Anterior cingulate cortex (tissue), 58 donors: ENCODE results near the gene FXYD6.
"Not testable (repeated sequence)": the region's sequence is repeated elsewhere in the genome, so short reads cannot be mapped to it uniquely, and the experiment has no call there.

ENCODE experiments used
- DNase-seq, 58 donors: peaks; one replicate each; lab custom pipeline; 2025; lab: John Stamatoyannopoulos, UW

Gene FXYD6

DNA sequence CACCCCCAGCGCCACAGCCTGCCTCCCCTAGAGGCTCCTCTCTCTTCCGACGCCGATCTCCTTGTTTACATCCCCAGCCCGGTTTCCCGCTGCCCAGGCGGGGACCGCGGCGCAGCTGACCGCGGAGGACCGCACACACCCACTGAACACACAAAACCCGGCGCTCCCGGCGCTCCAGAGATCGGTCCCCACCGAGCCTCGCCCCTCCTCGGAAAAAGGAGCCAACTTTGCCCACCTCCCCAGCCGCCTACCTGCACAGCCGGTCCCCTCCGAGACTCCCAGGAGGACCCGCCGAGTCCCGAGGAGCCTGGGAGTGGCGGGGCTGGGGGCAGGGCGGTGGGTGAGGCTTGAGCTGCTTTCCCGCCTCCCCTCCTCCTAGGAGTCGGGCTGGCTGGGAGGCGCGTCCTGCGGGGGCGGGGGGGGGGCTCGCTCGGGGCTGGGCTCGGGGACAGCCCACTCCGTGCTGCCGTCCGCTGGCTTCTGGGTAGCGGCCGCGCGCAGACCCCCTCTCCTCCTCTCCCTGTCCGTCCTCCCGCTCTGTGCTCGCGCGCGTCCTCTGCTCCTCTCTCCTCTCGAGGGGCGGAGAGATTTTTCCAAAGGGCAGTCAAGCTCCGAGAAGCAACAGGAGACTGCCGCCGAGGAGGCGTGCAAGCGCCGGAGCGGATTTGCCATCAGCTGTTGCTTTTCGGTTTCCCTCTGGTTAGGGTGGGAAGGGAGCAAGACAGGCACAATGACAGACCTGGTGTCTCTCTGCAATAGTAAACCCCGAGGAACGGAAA, at the start of gene FXYD6:
FXYD6 (minus strand) TSS at position 318 of the 779 bp plus-strand sequence. CDS start 33,882 bp downstream, outside the sequence.
- peak in 48 of 58 donors; percentile 24 to 88 (median 60) for DNase-seq

DNA sequence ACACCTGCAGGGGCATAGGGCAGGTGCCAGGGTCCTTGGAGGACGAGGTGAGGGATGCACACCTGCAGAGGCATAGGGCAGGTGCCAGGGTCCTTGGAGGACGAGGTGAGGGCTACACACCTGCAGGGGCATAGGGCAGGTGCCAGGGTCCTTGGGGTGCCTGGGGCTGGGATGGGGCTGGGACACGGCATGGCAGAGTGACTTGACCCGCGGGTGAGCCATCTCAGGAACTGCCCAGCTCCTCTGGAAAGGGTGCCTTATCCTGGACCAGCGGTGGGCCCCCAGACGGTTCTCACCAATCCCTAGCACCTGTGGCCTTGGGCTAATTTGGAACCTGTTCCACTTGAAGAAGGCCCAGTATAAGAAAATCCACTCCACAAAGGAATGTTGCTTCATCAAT, 49.7 kb upstream of the FXYD6 start:
- DNase-seq, result not testable (repeated sequence)

DNA sequence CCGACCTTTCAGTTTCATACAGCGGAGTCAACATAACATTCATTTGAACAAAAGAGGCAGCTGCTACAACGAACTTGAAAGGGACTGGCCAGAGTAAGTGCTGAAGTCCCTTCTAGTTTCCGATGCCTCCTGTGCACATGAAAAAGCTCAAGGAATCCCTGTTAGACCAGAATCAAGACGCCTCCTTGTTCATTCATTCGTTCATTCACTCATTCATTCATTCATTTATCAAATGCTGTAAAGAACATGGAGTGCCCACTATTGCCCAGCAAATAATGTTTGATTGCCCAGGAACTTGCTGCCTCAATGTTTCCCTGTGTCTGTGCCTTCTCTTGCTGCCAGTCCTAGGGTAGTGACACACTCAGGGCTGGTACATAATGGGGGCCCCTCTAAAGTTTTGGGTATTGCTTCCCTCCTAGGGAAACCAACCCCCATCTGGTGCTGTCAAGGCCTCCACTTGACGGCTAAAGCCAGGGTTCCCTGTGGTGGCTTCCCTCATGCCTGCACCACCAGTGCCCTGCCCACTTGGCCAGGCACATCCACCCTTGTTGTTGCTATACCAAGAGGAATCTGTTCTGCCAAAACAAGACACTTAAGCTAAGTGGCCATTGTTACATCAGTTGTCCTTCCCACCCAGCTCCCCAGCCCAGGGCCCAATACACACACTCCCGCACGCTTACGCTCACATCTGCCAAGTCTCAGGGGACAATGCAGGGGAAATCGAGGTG, 48.9 kb upstream of the FXYD6 start:
- no peak for DNase-seq

DNA sequence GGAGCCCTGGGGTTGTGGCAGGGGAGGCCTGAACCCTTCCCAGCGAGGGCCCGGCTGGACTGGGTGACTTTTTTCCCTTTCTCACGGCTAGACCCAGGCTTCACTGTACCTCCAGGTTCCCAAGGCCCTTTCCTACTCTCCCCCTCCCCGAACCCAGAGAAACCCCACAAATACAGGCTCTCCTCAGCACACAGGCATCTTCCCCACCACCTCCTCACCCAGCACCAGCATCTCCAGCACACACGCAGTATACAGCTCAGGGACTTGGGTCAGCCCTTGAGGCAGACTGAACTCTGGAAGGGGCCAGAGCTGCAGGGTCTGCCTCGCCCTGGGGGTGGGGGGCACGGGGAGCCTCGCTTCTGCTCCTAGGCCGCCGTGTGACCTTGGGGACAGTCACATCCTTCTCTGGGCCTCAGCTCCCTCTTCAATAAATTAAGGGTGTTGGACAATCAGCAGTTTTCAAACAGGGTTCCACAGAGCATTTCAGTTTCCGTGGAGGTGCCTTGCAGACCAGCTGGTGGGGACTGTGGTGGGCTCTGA, 48.2 kb upstream of the FXYD6 start:
- no peak for DNase-seq

DNA sequence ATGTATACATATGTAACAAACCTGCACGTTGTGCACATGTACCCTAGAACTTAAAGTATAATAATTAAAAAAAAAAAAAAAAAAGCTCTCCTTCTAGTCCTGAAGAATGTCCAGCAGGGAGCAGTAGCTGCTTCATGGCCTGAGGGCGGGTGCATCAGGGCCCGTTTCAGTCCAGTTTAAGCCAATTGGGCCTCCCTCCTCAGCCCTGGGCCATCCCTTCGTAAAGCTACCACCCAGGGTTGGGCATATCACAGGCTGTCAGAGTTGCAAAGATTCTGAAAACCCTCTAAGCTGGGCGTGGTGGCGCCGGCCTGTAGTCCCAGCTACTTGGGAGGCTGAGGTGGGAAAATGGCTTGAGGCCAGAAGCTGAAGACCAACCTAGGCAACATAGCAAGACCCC, 47.3 kb upstream of the FXYD6 start:
- no peak for DNase-seq

GRCh38 chr11:117923275-117923674, 46.8 kb upstream of the FXYD6 start:
- no peak for DNase-seq

- DNase-seq, result no peak
Observed at GRCh38 chr11:117921893-117922292, 45.4 kb upstream of the FXYD6 start.

DNA sequence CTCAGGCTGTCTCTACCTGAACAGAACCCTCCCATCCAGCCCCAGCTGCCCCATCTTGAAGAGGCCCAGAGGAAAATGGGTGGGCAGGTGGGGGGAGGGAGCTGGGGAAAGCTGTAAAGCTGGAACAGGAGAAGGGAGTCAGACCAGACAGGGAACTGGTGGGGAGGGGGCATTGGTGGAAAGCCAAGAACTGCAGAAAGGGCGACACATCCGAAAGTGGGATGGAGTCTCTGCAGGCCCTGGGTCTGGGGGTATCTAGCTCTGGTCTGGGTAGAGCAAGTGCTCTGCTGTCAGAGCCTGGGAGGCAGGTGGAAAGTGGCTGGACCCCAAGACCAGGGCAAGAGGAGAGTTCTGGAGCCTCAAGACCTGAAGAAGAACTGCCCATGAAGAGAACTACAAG, 45.0 kb upstream of the FXYD6 start:
- no peak for DNase-seq

- DNase-seq, result no peak
Observed at GRCh38 chr11:117919781-117920221, 43.3 kb upstream of the FXYD6 start.

GRCh38 chr11:117919341-117919740, 42.9 kb upstream of the FXYD6 start:
- no peak for DNase-seq

DNA sequence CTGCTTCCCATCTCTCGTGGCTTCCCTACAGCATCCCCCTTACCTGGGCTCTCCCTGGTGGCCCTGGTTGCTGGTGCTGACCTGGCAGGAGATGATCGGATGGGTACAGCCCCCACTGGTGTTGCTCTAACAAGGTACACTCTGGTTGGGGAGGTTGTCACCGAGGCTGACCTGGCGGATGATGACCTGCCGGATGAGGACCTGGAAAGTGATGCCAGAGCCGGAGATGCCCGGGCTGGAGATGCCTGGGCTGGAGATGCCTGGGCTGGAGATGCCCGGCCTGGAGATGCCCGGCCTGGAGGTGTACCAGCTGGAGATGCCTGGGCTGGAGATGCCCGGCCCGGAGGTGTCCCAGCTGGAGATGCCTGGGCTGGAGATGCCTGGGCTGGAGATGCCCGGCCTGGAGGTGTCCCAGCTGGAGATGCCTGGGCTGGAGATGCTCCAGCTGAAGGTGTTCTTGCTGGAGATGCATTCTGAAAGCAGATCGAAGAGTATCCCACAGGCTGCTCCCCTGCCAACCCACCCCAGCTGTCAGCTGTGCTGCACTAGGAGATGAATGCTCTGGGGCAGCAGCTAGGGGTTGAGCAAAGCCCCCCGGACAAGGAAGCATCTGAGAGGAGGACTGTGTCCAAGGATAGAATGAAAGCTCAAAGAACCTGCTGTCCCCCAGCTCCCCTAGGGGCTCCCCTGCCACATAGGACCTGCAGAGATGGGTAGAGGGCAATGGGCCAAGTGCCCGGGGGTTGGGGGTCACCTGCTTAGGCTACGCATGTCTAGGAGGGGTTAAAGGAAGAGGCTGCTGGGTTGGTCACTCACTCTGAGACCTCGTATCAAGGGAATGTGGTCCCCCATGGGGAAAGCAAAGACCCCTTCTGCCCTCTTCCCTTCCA, 42.2 kb upstream of the FXYD6 start:
- DNase-seq, result no peak

GRCh38 chr11:117917591-117918151, 41.2 kb upstream of the FXYD6 start:
- DNase-seq, result no peak

GRCh38 chr11:117916956-117917355, 40.5 kb upstream of the FXYD6 start:
- no peak for DNase-seq

DNA sequence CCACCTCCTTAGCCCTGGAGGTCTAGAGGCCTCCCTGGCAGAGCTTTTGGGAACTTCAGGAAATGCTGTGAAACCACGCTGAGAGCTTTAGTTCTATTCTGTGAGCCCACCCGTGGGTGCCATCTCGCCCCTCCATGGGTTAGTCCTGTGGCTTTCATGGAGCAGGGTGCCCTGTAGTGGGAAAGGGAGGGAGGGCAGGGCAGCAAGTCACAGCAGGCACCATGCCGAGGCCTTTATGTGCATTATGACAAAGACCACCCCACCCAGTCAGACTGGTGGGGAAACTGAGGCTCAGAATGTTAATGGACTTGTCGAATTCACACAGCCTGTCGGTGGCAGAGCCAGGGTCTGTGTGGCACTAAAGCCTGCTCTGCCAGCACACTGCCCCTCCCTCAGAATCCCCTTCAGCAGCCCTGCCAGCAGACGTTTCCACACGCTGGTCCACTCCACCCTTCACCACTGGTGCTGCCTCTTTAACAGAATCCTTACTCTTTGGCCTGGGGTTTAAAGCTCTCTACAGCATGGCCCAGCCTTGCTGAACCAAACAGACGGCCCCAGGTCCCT, 39.3 kb upstream of the FXYD6 start:
- DNase-seq, result no peak

DNA sequence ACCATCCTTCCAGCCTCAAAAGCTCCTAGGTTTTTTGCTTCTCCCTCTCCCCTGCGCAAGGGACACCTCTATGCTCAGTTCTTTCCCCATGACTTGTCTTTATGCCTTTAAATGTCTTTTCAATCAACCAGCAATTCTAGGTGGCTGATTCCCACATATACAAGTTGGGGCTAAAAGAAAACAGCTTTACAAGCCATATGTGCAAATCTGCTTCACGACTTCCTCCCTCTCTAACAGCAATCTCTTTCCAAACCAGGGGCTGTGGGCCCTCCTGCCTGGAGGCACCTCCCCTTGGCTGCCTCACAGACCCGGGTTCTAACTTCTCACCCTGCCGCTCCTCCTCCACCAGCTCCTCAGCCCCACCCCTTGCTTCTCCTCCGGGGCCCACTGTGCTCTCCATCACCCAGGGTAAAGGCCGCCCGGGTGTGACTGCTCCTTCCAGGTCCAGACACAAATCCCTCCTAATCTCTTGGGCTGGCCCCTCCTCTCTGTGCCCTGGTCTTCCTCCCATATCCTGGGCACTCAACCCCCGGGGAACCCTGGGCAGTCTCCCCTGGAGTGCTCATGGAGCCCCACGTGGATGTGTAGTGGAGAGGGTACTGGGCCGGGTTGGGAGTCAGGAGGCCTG, 38.6 kb upstream of the FXYD6 start:
- no peak for DNase-seq

GRCh38 chr11:117914398-117914761, 37.9 kb upstream of the FXYD6 start:
- DNase-seq, result no peak

GRCh38 chr11:117913736-117914397, 37.4 kb upstream of the FXYD6 start:
- no peak for DNase-seq

DNA sequence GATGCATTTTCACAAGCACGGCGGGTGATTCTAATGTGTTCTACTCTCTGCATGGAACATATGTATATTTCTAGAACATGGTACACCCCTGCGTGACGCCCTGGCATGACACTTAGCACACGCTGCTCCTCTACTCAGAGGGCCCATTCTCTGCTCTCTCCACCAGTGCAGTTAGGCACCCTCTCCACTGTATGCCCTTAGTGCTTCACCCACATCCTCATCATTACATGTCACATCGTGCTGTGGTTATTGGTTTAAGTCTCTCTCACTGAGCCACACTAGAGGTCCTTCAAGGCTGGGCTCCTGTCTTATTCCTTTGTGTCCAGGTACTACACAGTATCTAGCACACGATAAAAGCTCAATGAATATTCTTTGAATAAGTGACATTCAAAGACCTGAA, 36.0 kb upstream of the FXYD6 start:
- DNase-seq, result no peak

GRCh38 chr11:117911694-117912093, 35.2 kb upstream of the FXYD6 start:
- no peak for DNase-seq
